Kidney (tissue), 14 donors: ENCODE measurements around the gene AGXT. TPM values are rescaled to one million over a fixed set of nuclear protein-coding genes. Genes with fewer than 3 reads are reported as not detected.

Experiments
- DNase-seq, 5 donors: peaks; one replicate each; pipeline ENCODE4 v3.0.0-alpha.2; 2013 to 2020
- FAIRE-seq: peaks from 2 replicates; lab custom pipeline; 2012; peaks lifted over from hg19 to GRCh38; lab: Jason Lieb, UNC
- H3K27ac ChIP-seq, 2 donors: one replicate each; pipeline ENCODE4 v1.7.0; 2013; ENCODE audit warnings: low read depth in 2 of 2, low read length in 2 of 2, inconsistent platforms in 1 of 2
- H3K27me3 ChIP-seq: one replicate; pipeline ENCODE4 v1.7.1; 2013; ENCODE audit warnings: low read length, inconsistent platforms; ENCODE audit not compliant: control insufficient read depth, insufficient read depth
- H3K36me3 ChIP-seq, 3 donors: one replicate each; pipeline versions ENCODE4 v1.7.0 to v1.7.1; 2013; ENCODE audit warnings: low read length in 3 of 3, control low read depth in 1 of 3, inconsistent platforms in 1 of 3; ENCODE audit not compliant: insufficient read depth in 3 of 3, control insufficient read depth in 2 of 3
- H3K4me1 ChIP-seq, 3 donors: one replicate each; pipeline versions ENCODE4 v1.7.0 to v1.7.1; 2013; ENCODE audit warnings: low read length in 3 of 3, inconsistent platforms in 1 of 3, low read depth in 1 of 3; ENCODE audit not compliant: control insufficient read depth in 2 of 3, insufficient read depth in 2 of 3
- H3K4me3 ChIP-seq, 3 donors: one replicate each; pipeline versions ENCODE4 v1.7.0 to v1.8.1; 2013; ENCODE audit warnings: low read length in 3 of 3, control low read depth in 1 of 3, inconsistent platforms in 1 of 3
- H3K9ac ChIP-seq, 3 donors: one replicate each; pipeline versions ENCODE4 v1.7.0 to v1.7.1; 2013; ENCODE audit warnings: low read length in 3 of 3, control low read depth in 1 of 3, inconsistent platforms in 1 of 3
- H3K9me3 ChIP-seq, 3 donors: one replicate each; pipeline versions ENCODE4 v1.7.0 to v1.7.1; 2013; ENCODE audit warnings: low read length in 3 of 3, control low read depth in 1 of 3, inconsistent platforms in 1 of 3; ENCODE audit not compliant: control insufficient read depth in 2 of 3, insufficient read depth in 1 of 3
- intact Hi-C: fragments of 100-400 bp; cut with DNase I; formaldehyde crosslinking; loops from one replicate; pipeline ENCODE4 v1.11.1; 2022
- polyA plus RNA-seq: library from polyadenylated mRNA; stranded (reverse); fragments of 350-450 nt; fragmentation: Illumina TruSeq; extraction: RNeasy Lipid Tissue Mini Kit (QIAGEN cat#74804); gene quantifications from one replicate; pipeline ENCODE4 v1.2.3, GENCODE V29; 2014; ENCODE audit warnings: low read depth, low replicate concordance; ENCODE audit not compliant: insufficient read depth
- total RNA-seq: library from RNA; stranded (reverse); fragmentation: NEBNext Ultra II Directional; extraction: Animal tissue kit (Norgen Biotek cat#: 25700); gene quantifications from one replicate; pipeline ENCODE4 v1.2.1, GENCODE V29; 2021
- TF ChIP-seq, protein P1 (sequence below): IDR thresholded peaks from 3 replicates; pipeline ENCODE4 v1.5.1; 2012; ENCODE audit warnings: mild to moderate bottlenecking, moderate library complexity, borderline replicate concordance; ENCODE audit not compliant: insufficient read depth; ENCODE audit errors: extremely low read depth
- donor health status: control.
- donor health status: control.
- donor health status: control.
- donor health status: control.
- donor health status: control.
- donor health status: DM: yes; HTN: yes; CAD: no.
- donor health status: Normal renal cell carcinoma (clear cell type).

Gene AGXT
- total and polyA plus RNA-seq, 2 donors from 2014 or later, result 0.09 to 12.5 TPM

DNA sequence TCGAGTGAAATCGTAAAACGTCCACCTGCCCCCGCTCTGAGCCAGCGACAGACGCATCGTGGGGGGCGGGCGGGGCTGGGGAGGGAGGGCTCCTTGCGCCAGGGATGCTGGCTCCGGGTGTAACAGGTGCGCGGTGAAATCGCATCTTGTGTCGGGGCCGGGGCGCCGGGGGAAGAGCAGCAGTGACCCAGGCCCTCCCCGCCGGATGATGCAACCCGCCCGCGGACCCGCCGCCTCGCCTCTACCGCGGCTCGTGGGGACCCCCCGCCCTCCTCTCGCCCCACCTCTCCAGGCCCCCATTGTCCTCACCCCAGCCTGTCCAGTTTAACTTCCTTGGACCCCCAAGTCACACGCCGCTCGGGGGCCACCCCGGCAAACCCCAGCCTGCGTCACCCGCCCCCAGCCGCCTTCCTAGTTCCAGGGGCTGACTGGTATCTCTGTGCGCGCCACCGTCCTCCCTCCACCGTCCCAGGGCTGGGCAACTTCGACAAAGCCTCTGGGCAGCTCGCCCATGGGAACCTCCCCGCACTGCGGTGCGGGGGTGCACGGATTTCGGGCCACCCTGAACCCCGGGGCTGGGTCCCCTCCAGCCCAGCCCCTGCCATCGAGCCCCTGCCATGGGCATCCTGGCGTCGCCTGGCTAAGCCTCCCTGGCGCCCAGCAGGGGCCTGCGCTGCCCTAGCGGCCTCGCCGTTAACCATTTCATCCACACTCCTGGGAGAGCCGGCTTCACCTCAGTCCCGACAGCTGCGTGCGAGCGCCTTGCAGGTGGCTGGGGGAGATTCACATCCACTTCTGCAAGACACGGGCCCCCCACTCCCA, 47.8 kb upstream of the AGXT start:
- no peak for FAIRE-seq
- H3K9ac ChIP-seq, result no peak overlapping the region
- no peak overlapping the region for H3K4me3 ChIP-seq
- H3K27me3 ChIP-seq, result peaks cover 6% of the 10 kb centered on the region
- intact Hi-C loops, result no loop called here
- TF ChIP-seq, protein P1, sequence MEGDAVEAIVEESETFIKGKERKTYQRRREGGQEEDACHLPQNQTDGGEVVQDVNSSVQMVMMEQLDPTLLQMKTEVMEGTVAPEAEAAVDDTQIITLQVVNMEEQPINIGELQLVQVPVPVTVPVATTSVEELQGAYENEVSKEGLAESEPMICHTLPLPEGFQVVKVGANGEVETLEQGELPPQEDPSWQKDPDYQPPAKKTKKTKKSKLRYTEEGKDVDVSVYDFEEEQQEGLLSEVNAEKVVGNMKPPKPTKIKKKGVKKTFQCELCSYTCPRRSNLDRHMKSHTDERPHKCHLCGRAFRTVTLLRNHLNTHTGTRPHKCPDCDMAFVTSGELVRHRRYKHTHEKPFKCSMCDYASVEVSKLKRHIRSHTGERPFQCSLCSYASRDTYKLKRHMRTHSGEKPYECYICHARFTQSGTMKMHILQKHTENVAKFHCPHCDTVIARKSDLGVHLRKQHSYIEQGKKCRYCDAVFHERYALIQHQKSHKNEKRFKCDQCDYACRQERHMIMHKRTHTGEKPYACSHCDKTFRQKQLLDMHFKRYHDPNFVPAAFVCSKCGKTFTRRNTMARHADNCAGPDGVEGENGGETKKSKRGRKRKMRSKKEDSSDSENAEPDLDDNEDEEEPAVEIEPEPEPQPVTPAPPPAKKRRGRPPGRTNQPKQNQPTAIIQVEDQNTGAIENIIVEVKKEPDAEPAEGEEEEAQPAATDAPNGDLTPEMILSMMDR, result no peak
- H3K36me3 ChIP-seq, result peaks cover 0 to 2% (median 0%) of the 10 kb centered on the region in 3 donors
- no peaks in the 10 kb centered on the region for H3K4me1 ChIP-seq
- peak in 4 of 5 donors; percentile 30 to 81 (median 38) for DNase-seq
- no peak overlapping the region for H3K27ac ChIP-seq
- peaks cover 0 to 10% (median 0%) of the 10 kb centered on the region in 3 donors for H3K9me3 ChIP-seq

DNA sequence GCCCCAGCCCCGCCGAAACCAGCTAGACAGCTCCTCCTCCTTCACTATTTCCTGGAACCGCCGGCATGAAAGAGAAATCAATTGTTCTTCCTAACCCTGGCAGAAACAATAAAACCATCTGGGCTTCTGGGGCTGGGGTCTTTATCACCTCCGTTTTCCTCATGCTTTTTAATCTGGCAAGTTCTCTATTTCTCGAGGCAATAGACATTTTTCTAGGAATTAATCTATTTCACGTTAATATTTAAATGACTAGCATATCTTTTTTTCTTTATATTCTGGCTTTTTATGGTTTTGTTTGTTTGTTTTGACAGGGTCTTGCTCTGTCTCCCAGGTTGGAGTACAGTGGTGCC, 47.2 kb upstream of the AGXT start:
- TF ChIP-seq, protein P1, result no peak
- peaks cover 6% of the 10 kb centered on the region for H3K27me3 ChIP-seq

DNA sequence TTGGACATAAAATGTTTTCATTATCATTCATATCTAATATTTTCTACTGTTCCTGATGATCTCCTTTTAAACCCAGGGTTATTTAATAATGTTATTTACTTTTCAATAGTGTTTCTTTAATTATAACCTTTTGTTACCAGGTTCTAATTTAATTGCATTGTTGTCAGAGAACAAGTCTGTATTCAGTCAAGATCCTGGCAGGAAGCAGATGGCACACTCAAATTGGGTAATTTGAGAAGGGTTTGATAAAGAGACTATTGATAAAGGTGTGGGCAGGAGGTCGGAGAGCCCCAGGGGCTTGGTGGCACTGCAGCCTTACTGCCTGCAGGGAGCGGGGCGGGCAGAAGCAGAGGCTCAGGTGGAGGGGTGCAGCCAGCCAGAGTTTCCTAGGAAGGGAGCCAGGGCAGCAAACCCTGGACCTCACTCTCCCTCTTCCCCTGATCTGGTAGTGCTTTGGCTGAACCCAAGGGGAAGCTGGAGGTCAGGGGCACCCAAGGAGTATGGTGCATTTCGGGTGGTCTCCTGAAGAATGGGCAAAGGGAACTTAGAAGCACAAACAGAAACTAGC, 46.3 kb upstream of the AGXT start:
- intact Hi-C loops, result no loop called here
- Histone ChIP-seq H3K27ac (no peak overlapping the region), H3K4me3 (no peak overlapping the region), H3K27me3 (peaks cover 6% of the 10 kb centered on the region), H3K4me1 (no peaks in the 10 kb centered on the region), H3K36me3 (no peaks in the 10 kb centered on the region), H3K9me3 (peaks cover 0 to 10% (median 0%) of the 10 kb centered on the region in 3 donors), H3K9ac (no peak overlapping the region)
- TF ChIP-seq, protein P1, result no peak
- DNase-seq, result peak in 1 of 5 donors; percentile 1
- FAIRE-seq, result no peak

More for the DNA sequence above, 47.2 kb upstream of the AGXT start:
- intact Hi-C loops, result no loop called here
- Histone ChIP-seq H3K36me3 (no peaks in the 10 kb centered on the region), H3K4me1 (no peaks in the 10 kb centered on the region), H3K27ac (no peak overlapping the region), H3K9me3 (peaks cover 0 to 10% (median 0%) of the 10 kb centered on the region in 3 donors), H3K9ac (no peak overlapping the region), H3K4me3 (no peak overlapping the region)
- DNase-seq, result no peak
- FAIRE-seq, result no peak
